HepG2 (cell line): ENCODE data around the gene ACVR1C. TPM values are rescaled to one million over a fixed set of nuclear protein-coding genes. Genes with fewer than 3 reads are reported as not detected.

Experiments used
- ATAC-seq: fragments of 200-7000 bp; cut with Tn5 transposase; 3 replicates; pipeline ENCODE4 v1.9.1; 2020; ENCODE audit warnings: mild to moderate bottlenecking, moderate library complexity
- BruUV-seq: library from RNA; stranded (reverse); fragments of 400-500 nt; replicated peaks from 2 replicates; lab custom pipeline; 2021; lab: Mats Ljungman, UMichigan
- CTCF ChIA-PET: fragments of 300-600 bp; formaldehyde crosslinking; extraction: SDS; loops from one replicate; lab custom pipeline; 2021; ENCODE audit warnings: low total read pairs, inconsistent platforms, low intra/inter-chr PET ratio; lab: Yijun Ruan, JAX
- POLR2A ChIA-PET: fragments of 350-600 bp; sonication (Branson Sonifier 250); formaldehyde crosslinking; loops from one replicate; lab custom pipeline; 2020; ENCODE audit warnings: antibody characterized with exemption, inconsistent platforms; lab: Yijun Ruan, JAX
- DNase-seq: peaks from one replicate; pipeline ENCODE4 v3.0.0-alpha.2; 2015; ENCODE audit warnings: low spot score
- FAIRE-seq: peaks from 3 replicates; lab custom pipeline; 2011; peaks lifted over from hg19 to GRCh38; lab: Jason Lieb, UNC
- H2AFZ ChIP-seq: one replicate; pipeline ENCODE4 v1.6.1; 2011; ENCODE audit warnings: low read length, inconsistent platforms
- H3K27ac ChIP-seq: fragments of 300-600 bp; 3 replicates; pipeline ENCODE4 v1.8.0; 2011; ENCODE audit warnings: mixed run types, mild to moderate bottlenecking, mixed read lengths, low read length, inconsistent platforms; ENCODE audit not compliant: insufficient read depth; ENCODE audit errors: extremely low read length
- H3K27me3 ChIP-seq, 2 experiments: fragments of 200-600 bp in 1 of 2; 2 replicates in 1 of 2; 3 replicates in 1 of 2; pipeline versions ENCODE4 v1.6.0 to v1.8.0; 2011; ENCODE audit warnings: low read length in 2 of 2, mild to moderate bottlenecking in 2 of 2, moderate library complexity in 2 of 2, inconsistent platforms in 1 of 2; ENCODE audit not compliant: insufficient read depth in 2 of 2, control insufficient read depth in 1 of 2
- H3K36me3 ChIP-seq, 2 experiments: fragments of 200-600 bp in 1 of 2; replicated peaks in 1 of 2; 2 replicates in 1 of 2; 3 replicates in 1 of 2; pipeline versions ENCODE4 v1.5.1 to v1.8.0; 2011; ENCODE audit warnings: low read length in 2 of 2, inconsistent platforms in 1 of 2; ENCODE audit not compliant: insufficient read depth in 2 of 2, control insufficient read depth in 1 of 2
- H3K4me1 ChIP-seq: 2 replicates; pipeline ENCODE4 v1.5.1; 2012; ENCODE audit warnings: low read length, inconsistent platforms; ENCODE audit not compliant: insufficient read depth
- H3K4me2 ChIP-seq: 2 replicates; pipeline ENCODE4 v1.6.0; 2011; ENCODE audit warnings: low read depth, low read length, inconsistent platforms
- H3K4me3 ChIP-seq, 3 experiments: fragments of 200-600 bp in 1 of 3; sonication (generic), shearing (Covaris generic) in 1 of 3; replicated peaks in 1 of 3; 2 replicates each; pipeline ENCODE4 v1.5.1; 2011 to 2016; ENCODE audit warnings: low read length in 3 of 3, inconsistent platforms in 2 of 3, low read depth in 2 of 3, mild to moderate bottlenecking in 2 of 3, control low read depth in 1 of 3, mixed read lengths in 1 of 3; ENCODE audit not compliant: insufficient read depth in 1 of 3
- H3K79me2 ChIP-seq: one replicate; pipeline ENCODE4 v1.6.1; 2011; ENCODE audit warnings: low read length, inconsistent platforms; ENCODE audit not compliant: insufficient read depth
- H3K9ac ChIP-seq: 2 replicates; pipeline ENCODE4 v1.6.0; 2011; ENCODE audit warnings: mild to moderate bottlenecking, low read depth, low read length, inconsistent platforms; ENCODE audit not compliant: insufficient read depth
- H3K9me3 ChIP-seq: 2 replicates; pipeline ENCODE4 v1.5.1; 2012; ENCODE audit warnings: mild to moderate bottlenecking, low read length
- H4K20me1 ChIP-seq: 2 replicates; pipeline ENCODE4 v1.6.0; 2011; ENCODE audit warnings: inconsistent platforms, mild to moderate bottlenecking, low read length, moderate library complexity; ENCODE audit not compliant: insufficient read depth
- ADNP ChIP-seq: sonication (generic); formaldehyde crosslinking; IDR thresholded peaks from 2 replicates; pipeline ENCODE4 v1.4.0; 2020; ENCODE audit warnings: missing genetic modification reagents
- KLF11 ChIP-seq: IDR thresholded peaks from 2 replicates; pipeline ENCODE4 v1.6.1; 2016; ENCODE audit warnings: missing compliant biosample characterization
- NAIF1 ChIP-seq: sonication (generic); formaldehyde crosslinking; IDR thresholded peaks from 2 replicates; pipeline ENCODE4 v1.5.0; 2020; ENCODE audit warnings: mild to moderate bottlenecking, missing genetic modification reagents, borderline replicate concordance
- ZBTB20 ChIP-seq: sonication (generic); formaldehyde crosslinking; IDR thresholded peaks from 2 replicates; pipeline ENCODE4 v1.8.1; 2023; ENCODE audit warnings: missing genetic modification reagents, low read depth, mild to moderate bottlenecking, borderline replicate concordance
- ZNF235 ChIP-seq: sonication (generic); formaldehyde crosslinking; IDR thresholded peaks from 2 replicates; pipeline ENCODE4 v1.8.1; 2023; ENCODE audit warnings: mild to moderate bottlenecking, missing genetic modification reagents, borderline replicate concordance
- ZNF737 ChIP-seq: sonication (generic); formaldehyde crosslinking; IDR thresholded peaks from 2 replicates; pipeline ENCODE4 v1.5.0; 2020; ENCODE audit warnings: missing genetic modification reagents, mild to moderate bottlenecking, borderline replicate concordance
- ZZZ3 ChIP-seq: sonication (generic); formaldehyde crosslinking; IDR thresholded peaks from 2 replicates; pipeline ENCODE4 v1.4.0; 2020; ENCODE audit warnings: missing genetic modification reagents, mild to moderate bottlenecking, borderline replicate concordance
- in situ Hi-C: cut with HindIII; loops from 2 replicates; pipeline ENCODE4 v1.10.0; 2017; ENCODE audit warnings: low pct_unique_long_range_greater_than_20kb; ENCODE audit not compliant: extremely low pct_ligation_motif_present
- intact Hi-C: fragments of 100-400 bp; cut with micrococcal nuclease; formaldehyde crosslinking; loops from one replicate; pipeline ENCODE4 v1.10.0; 2022; ENCODE audit not compliant: unreplicated experiment
- polyA plus RNA-seq, 8 experiments: library from polyadenylated mRNA; depleted of rRNA in 3 of 8; stranded (reverse) in 7 of 8; unstranded in 1 of 8; fragments of >200 nt; fragmentation: Illumina TruSeq in 4 of 8; extraction: Trizol in 4 of 8; gene quantifications; 2 replicates each; pipeline versions ENCODE4 v1.2.1 to v1.2.3, GENCODE V29; 2011 to 2016; ENCODE audit warnings: low read depth in 4 of 8, missing spikeins in 1 of 8, mixed read lengths in 1 of 8; ENCODE audit not compliant: insufficient read depth in 1 of 8
- total RNA-seq, 5 experiments: library from RNA; depleted of rRNA; stranded (reverse); fragments of >200 nt; fragmentation: Illumina TruSeq; extraction: Trizol; gene quantifications; 2 replicates each; pipeline ENCODE4 v1.2.3, GENCODE V29; 2016; ENCODE audit warnings: low read depth in 1 of 5
- TF ChIP-seq, protein P1 (sequence below): sonication (generic); formaldehyde crosslinking; IDR thresholded peaks from 2 replicates; pipeline ENCODE4 v1.4.0; 2020; ENCODE audit warnings: low read depth, missing genetic modification reagents

ACVR1C gene
- total and polyA plus RNA-seq, 2 of the 13 experiments (the other 11 are each of a cell fraction or from before 2014, with no cell fraction given), result 0.05 to 1.0 TPM

DNA sequence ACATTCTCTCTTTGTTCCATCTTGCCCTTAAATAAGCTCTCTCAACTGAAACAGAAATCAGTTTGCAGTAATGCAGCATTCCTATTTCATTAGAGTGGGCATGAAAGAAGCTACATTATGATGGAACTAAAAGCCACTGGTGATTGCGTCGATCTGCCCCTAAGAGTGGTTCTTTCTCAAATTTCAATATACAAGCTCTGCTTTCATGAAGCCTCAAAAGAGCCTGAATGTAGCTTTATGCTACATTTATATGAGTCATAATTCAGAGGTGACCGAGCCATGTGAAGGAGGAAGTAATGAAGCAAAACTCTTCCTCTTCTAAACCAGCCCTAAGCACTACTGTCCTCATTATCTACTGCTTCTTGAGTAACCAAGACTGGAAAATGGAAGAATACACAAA is 120.0 kb downstream of the ACVR1C start (continued):
- TF ChIP-seq ADNP (no peak), ZNF235 (CRISPR knock-in tag) (no peak)

DNA sequence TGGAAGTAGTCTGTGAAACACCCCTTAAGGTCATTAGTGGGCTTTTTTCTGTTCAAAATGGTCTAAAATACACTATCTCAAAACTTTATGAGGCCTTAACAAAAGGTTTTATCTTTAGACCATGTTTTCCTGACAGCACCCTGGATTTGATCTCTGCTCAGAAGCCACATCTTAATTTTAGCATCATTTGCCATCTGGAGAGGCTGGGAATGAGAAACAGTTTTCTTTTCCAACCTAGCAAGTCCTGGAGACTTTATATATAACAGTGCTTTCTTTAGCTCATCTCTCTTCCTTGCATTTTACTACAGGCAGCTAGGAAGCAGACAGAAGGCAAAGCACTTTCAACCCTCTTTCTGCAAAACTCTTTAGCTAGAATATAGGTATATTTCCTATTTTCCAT is 122.1 kb downstream of the ACVR1C start:
- no peaks in the 10 kb centered on the region for H3K27me3 ChIP-seq
- ChIA-PET CTCF (no interaction called here), POLR2A (no interaction called here)
- no peak overlapping the region for H3K4me2 ChIP-seq
- H3K27ac ChIP-seq, result no peak overlapping the region
- no peak for TF ChIP-seq ZBTB20 (CRISPR knock-in tag)
- no peak for TF ChIP-seq ZNF737 (CRISPR knock-in tag)
- TF ChIP-seq, protein P1, sequence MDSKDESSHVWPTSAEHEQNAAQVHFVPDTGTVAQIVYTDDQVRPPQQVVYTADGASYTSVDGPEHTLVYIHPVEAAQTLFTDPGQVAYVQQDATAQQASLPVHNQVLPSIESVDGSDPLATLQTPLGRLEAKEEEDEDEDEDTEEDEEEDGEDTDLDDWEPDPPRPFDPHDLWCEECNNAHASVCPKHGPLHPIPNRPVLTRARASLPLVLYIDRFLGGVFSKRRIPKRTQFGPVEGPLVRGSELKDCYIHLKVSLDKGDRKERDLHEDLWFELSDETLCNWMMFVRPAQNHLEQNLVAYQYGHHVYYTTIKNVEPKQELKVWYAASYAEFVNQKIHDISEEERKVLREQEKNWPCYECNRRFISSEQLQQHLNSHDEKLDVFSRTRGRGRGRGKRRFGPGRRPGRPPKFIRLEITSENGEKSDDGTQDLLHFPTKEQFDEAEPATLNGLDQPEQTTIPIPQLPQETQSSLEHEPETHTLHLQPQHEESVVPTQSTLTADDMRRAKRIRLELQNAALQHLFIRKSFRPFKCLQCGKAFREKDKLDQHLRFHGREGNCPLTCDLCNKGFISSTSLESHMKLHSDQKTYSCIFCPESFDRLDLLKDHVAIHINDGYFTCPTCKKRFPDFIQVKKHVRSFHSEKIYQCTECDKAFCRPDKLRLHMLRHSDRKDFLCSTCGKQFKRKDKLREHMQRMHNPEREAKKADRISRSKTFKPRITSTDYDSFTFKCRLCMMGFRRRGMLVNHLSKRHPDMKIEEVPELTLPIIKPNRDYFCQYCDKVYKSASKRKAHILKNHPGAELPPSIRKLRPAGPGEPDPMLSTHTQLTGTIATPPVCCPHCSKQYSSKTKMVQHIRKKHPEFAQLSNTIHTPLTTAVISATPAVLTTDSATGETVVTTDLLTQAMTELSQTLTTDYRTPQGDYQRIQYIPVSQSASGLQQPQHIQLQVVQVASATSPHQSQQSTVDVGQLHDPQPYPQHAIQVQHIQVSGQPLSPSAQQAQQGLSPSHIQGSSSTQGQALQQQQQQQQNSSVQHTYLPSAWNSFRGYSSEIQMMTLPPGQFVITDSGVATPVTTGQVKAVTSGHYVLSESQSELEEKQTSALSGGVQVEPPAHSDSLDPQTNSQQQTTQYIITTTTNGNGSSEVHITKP (CRISPR knock-in tag), result no peak
- TF ChIP-seq NAIF1, result no peak
- no peak for TF ChIP-seq KLF11
- no peak for TF ChIP-seq ZZZ3
- DNase-seq (no peak), ATAC-seq (no peak), FAIRE-seq (no peak)
- no peak overlapping the region for H3K9ac ChIP-seq
- intact Hi-C loops, result no loop called here
- no peaks in the 10 kb centered on the region for H3K9me3 ChIP-seq
- H3K79me2 ChIP-seq, result no peaks in the 10 kb centered on the region
- H3K4me1 ChIP-seq, result no peaks in the 10 kb centered on the region
- H3K4me3 ChIP-seq, result no peak overlapping the region
- no peaks in the 10 kb centered on the region for H4K20me1 ChIP-seq
- no TSS peak for BruUV-seq
- in situ Hi-C loops, result no loop called here
- no peak overlapping the region for H2AFZ ChIP-seq
- no peaks in the 10 kb centered on the region for H3K36me3 ChIP-seq
